H1 (cell line): ENCODE measurements around the gene FCF1. TPM values are rescaled to one million over a fixed set of nuclear protein-coding genes. Genes with fewer than 3 reads are reported as not detected.

Experiments
- CTCF ChIA-PET: fragments of 300-600 bp; sonication (Branson Sonifier 250); formaldehyde crosslinking; loops from one replicate; lab custom pipeline; 2021; ENCODE audit not compliant: partially characterized antibody; lab: Charles Lee
- POLR2A ChIA-PET: fragments of 300-600 bp; sonication (Branson Sonifier 250); formaldehyde crosslinking; loops from one replicate; lab custom pipeline; 2021; ENCODE audit warnings: inconsistent platforms; ENCODE audit not compliant: partially characterized antibody; lab: Charles Lee
- DNase-seq, 2 experiments: peaks; one replicate each; pipeline versions ENCODE4 v3.0.0 to v3.0.0-alpha.2; 2010 to 2022; ENCODE audit warnings: low spot score in 2 of 2, low read depth in 1 of 2, mixed read lengths in 1 of 2
- FAIRE-seq: peaks from 2 replicates; lab custom pipeline; 2011; peaks lifted over from hg19 to GRCh38; lab: Jason Lieb, UNC
- H2AFZ ChIP-seq: 2 replicates; pipeline ENCODE4 v1.8.1; 2012; ENCODE audit warnings: low read length, inconsistent platforms
- H2AK5ac ChIP-seq: 2 replicates; pipeline ENCODE4 v1.6.1; 2013; ENCODE audit warnings: low read depth, low read length
- H2BK120ac ChIP-seq: replicated peaks from 2 replicates; pipeline ENCODE3; 2013; ENCODE audit warnings: low read depth, low read length, inconsistent platforms
- H2BK12ac ChIP-seq: 2 replicates; pipeline ENCODE4 v1.6.1; 2013; ENCODE audit warnings: low read depth, low read length
- H2BK15ac ChIP-seq: 2 replicates; pipeline ENCODE4 v1.6.1; 2013; ENCODE audit warnings: low read length
- H2BK20ac ChIP-seq: 2 replicates; pipeline ENCODE4 v1.6.1; 2013; ENCODE audit warnings: low read length
- H2BK5ac ChIP-seq: 2 replicates; pipeline ENCODE4 v1.6.1; 2013; ENCODE audit warnings: low read depth, low read length
- H3K14ac ChIP-seq: 2 replicates; pipeline ENCODE4 v1.6.1; 2013; ENCODE audit warnings: inconsistent platforms; ENCODE audit not compliant: insufficient read length
- H3K18ac ChIP-seq: 2 replicates; pipeline ENCODE4 v1.6.1; 2013; ENCODE audit warnings: low read length; ENCODE audit errors: extremely low read depth
- H3K23ac ChIP-seq: 2 replicates; pipeline ENCODE4 v1.6.1; 2013; ENCODE audit warnings: inconsistent platforms; ENCODE audit not compliant: insufficient read length
- H3K23me2 ChIP-seq: 2 replicates; pipeline ENCODE4 v1.6.1; 2013; ENCODE audit warnings: low read depth, low read length
- H3K27ac ChIP-seq: 2 replicates; pipeline ENCODE4 v1.6.1; 2011; ENCODE audit warnings: low read depth, low read length, inconsistent platforms
- H3K27me3 ChIP-seq, 4 experiments: replicated peaks in 1 of 4; 1 replicate in 1 of 4; 2 replicates in 3 of 4; pipeline versions ENCODE4 v1.6.1 to v1.8.1; 2011 to 2013; ENCODE audit warnings: low read length in 3 of 4, mild to moderate bottlenecking in 3 of 4, inconsistent platforms in 2 of 4, mixed read lengths in 2 of 4, moderate library complexity in 1 of 4; ENCODE audit not compliant: control insufficient read depth in 3 of 4, insufficient read depth in 3 of 4; ENCODE audit errors: extremely low read depth in 1 of 4
- H3K36me3 ChIP-seq, 4 experiments: 2 replicates each; pipeline versions ENCODE4 v1.6.1 to v1.8.1; 2011 to 2013; ENCODE audit warnings: mild to moderate bottlenecking in 4 of 4, low read length in 3 of 4, moderate library complexity in 2 of 4, control low read depth in 1 of 4, inconsistent platforms in 1 of 4; ENCODE audit not compliant: insufficient read depth in 4 of 4, control insufficient read depth in 2 of 4
- H3K4ac ChIP-seq: replicated peaks from 2 replicates; pipeline ENCODE3; 2013; ENCODE audit warnings: low read length, low read depth, mixed read lengths, inconsistent platforms; ENCODE audit not compliant: insufficient read length
- H3K4me1 ChIP-seq, 4 experiments: replicated peaks in 1 of 4; 1 replicate in 1 of 4; 2 replicates in 3 of 4; pipeline versions ENCODE4 v1.6.1 to v1.8.1; 2011 to 2013; ENCODE audit warnings: low read length in 3 of 4, inconsistent platforms in 2 of 4, mixed read lengths in 1 of 4; ENCODE audit not compliant: insufficient read depth in 4 of 4, control insufficient read depth in 3 of 4
- H3K4me2 ChIP-seq, 2 experiments: 2 replicates each; pipeline versions ENCODE4 v1.6.1 to v1.8.1; 2011 to 2013; ENCODE audit warnings: low read depth in 2 of 2, low read length in 2 of 2, control low read depth in 1 of 2, inconsistent platforms in 1 of 2, mild to moderate bottlenecking in 1 of 2; ENCODE audit not compliant: insufficient read depth in 1 of 2
- H3K4me3 ChIP-seq, 4 experiments: fragments of 200-600, 300-600 bp in 1 of 4; sonication (generic), shearing (Covaris generic), sonication (Bioruptor Twin) in 1 of 4; 2 replicates each; pipeline versions ENCODE4 v1.5.1 to v1.8.1; 2011 to 2016; ENCODE audit warnings: low read length in 4 of 4, low read depth in 3 of 4, control low read depth in 2 of 4, inconsistent platforms in 2 of 4, mild to moderate bottlenecking in 2 of 4, mixed read lengths in 1 of 4, moderate library complexity in 1 of 4; ENCODE audit not compliant: insufficient read depth in 2 of 4; ENCODE audit errors: extremely low read depth in 1 of 4
- H3K56ac ChIP-seq: replicated peaks from 2 replicates; pipeline ENCODE3; 2013; ENCODE audit warnings: low read depth, mild to moderate bottlenecking, mixed read lengths, low read length, inconsistent platforms; ENCODE audit not compliant: insufficient read length
- H3K79me1 ChIP-seq: 2 replicates; pipeline ENCODE4 v1.6.1; 2013; ENCODE audit warnings: low read depth, low read length, control low read depth
- H3K79me2 ChIP-seq, 2 experiments: 2 replicates each; pipeline versions ENCODE4 v1.6.1 to v1.8.1; 2012 to 2013; ENCODE audit warnings: low read length in 2 of 2, mild to moderate bottlenecking in 2 of 2, inconsistent platforms in 1 of 2; ENCODE audit not compliant: insufficient read depth in 2 of 2, control insufficient read depth in 1 of 2
- H3K9ac ChIP-seq, 4 experiments: replicated peaks in 1 of 4; 1 replicate in 1 of 4; 2 replicates in 3 of 4; pipeline versions ENCODE4 v1.6.1 to v1.8.1; 2011 to 2013; ENCODE audit warnings: low read depth in 3 of 4, low read length in 3 of 4, control low read depth in 2 of 4, mild to moderate bottlenecking in 2 of 4, moderate library complexity in 2 of 4, inconsistent platforms in 1 of 4; ENCODE audit errors: extremely low read depth in 1 of 4
- H3K9me3 ChIP-seq, 2 experiments: 2 replicates each; pipeline versions ENCODE4 v1.6.1 to v1.8.1; 2012 to 2013; ENCODE audit warnings: mild to moderate bottlenecking in 2 of 2, moderate library complexity in 2 of 2, control low read depth in 1 of 2, inconsistent platforms in 1 of 2, low read depth in 1 of 2, low read length in 1 of 2, mixed read lengths in 1 of 2; ENCODE audit not compliant: insufficient read depth in 2 of 2
- H4K20me1 ChIP-seq, 2 experiments: replicated peaks in 1 of 2; 2 replicates each; pipeline versions ENCODE3 to v1.8.1; 2011 to 2013; ENCODE audit warnings: inconsistent platforms in 2 of 2, low read length in 2 of 2, mild to moderate bottlenecking in 1 of 2; ENCODE audit not compliant: insufficient read depth in 2 of 2, control insufficient read depth in 1 of 2
- H4K5ac ChIP-seq: 2 replicates; pipeline ENCODE4 v1.6.1; 2013; ENCODE audit warnings: low read length, low read depth, mixed read lengths, inconsistent platforms; ENCODE audit not compliant: insufficient read length
- H4K8ac ChIP-seq: 2 replicates; pipeline ENCODE4 v1.8.0; 2013; ENCODE audit warnings: mild to moderate bottlenecking, moderate library complexity, low read length, inconsistent platforms; ENCODE audit not compliant: insufficient read depth; ENCODE audit errors: extremely low read depth
- H4K91ac ChIP-seq: replicated peaks from 2 replicates; pipeline ENCODE3; 2013; ENCODE audit warnings: low read length, mixed read lengths, inconsistent platforms; ENCODE audit not compliant: insufficient read length
- BRCA1 ChIP-seq: IDR thresholded peaks from 2 replicates; pipeline ENCODE4 v1.6.1; 2012; ENCODE audit warnings: low read depth, low read length, improper control_type of control experiment
- CHD1 ChIP-seq: IDR thresholded peaks from 2 replicates; pipeline ENCODE4 v1.6.1; 2012; ENCODE audit warnings: low read depth, low read length, improper control_type of control experiment
- HDAC2 ChIP-seq, 2 experiments: fragments of 300-600 bp in 1 of 2; sonication (generic) in 1 of 2; IDR thresholded peaks; 2 replicates each; pipeline ENCODE4 v1.6.1; 2011 to 2012; ENCODE audit warnings: low read depth in 2 of 2, low read length in 2 of 2, mild to moderate bottlenecking in 2 of 2, moderate library complexity in 2 of 2, borderline replicate concordance in 1 of 2, inconsistent platforms in 1 of 2
- JUN ChIP-seq: IDR thresholded peaks from 2 replicates; pipeline ENCODE4 v1.6.1; 2011; ENCODE audit warnings: low read depth, mild to moderate bottlenecking, improper control_type of control experiment, low read length
- JUND ChIP-seq: IDR thresholded peaks from 2 replicates; pipeline ENCODE4 v1.6.1; 2011; ENCODE audit warnings: mild to moderate bottlenecking, improper control_type of control experiment, low read length
- SIN3A ChIP-seq, 2 experiments: IDR thresholded peaks in 1 of 2; conservative IDR thresholded peaks in 1 of 2; 2 replicates each; pipeline ENCODE4 v1.6.1; 2011 to 2012; ENCODE audit warnings: low read length in 2 of 2, improper control_type of control experiment in 1 of 2, low read depth in 1 of 2, mild to moderate bottlenecking in 1 of 2
- SP2 ChIP-seq: IDR thresholded peaks from 2 replicates; pipeline ENCODE4 v1.6.1; 2012; ENCODE audit warnings: mild to moderate bottlenecking, low read length, inconsistent platforms
- YY1 ChIP-seq: IDR thresholded peaks from 2 replicates; pipeline ENCODE4 v1.6.1; 2011; ENCODE audit warnings: low read depth, mild to moderate bottlenecking, low read length
- polyA plus RNA-seq, 7 experiments: library from polyadenylated mRNA; depleted of rRNA in 3 of 7; stranded (reverse) in 5 of 7; unstranded in 2 of 7; fragments of >200 nt in 5 of 7; fragments of 200-250 nt in 2 of 7; gene quantifications; 1 replicate in 5 of 7; 2 replicates in 1 of 7; 4 replicates in 1 of 7; pipeline versions ENCODE4 v1.2.1 to v1.2.3, GENCODE V29; 2011 to 2013; ENCODE audit warnings: missing spikeins in 2 of 7, mixed read lengths in 2 of 7
- total RNA-seq: library from RNA; stranded (reverse); fragmentation: NEBNext Ultra II Directional; extraction: Animal tissue kit (Norgen Biotek cat#: 25700); gene quantifications from 2 replicates; pipeline ENCODE4 v1.2.1, GENCODE V29; 2021
- TF ChIP-seq, protein P1 (sequence below): IDR thresholded peaks from 2 replicates; pipeline ENCODE4 v1.6.1; 2011; ENCODE audit warnings: low read length, improper control_type of control experiment

FCF1 gene
- total and polyA plus RNA-seq, 2 of the 8 experiments (the other 6 are each of a cell fraction or from before 2014, with no cell fraction given): 48.1 to 84.3 TPM

- no peak overlapping the region for H4K5ac ChIP-seq
- POLR2A ChIA-PET: interaction anchor here (1.2 to 1.9 kb wide), 2 partner anchors 9 to 21 kb away, joined by 3 to 6 read pairs; partner anchors contain the start of gene YLPM1
- no peak overlapping the region for H4K8ac ChIP-seq
- peaks cover 0 to 7% of the 10 kb centered on the region in 2 experiments for H4K20me1 ChIP-seq
- H3K27ac ChIP-seq: no peak overlapping the region
- no peaks in the 10 kb centered on the region for H3K27me3 ChIP-seq
- H2BK5ac ChIP-seq: no peak overlapping the region
- H3K4me2 ChIP-seq: no peak overlapping the region
- CTCF ChIA-PET: interaction anchor here (1.0 to 1.7 kb wide), 5 partner anchors 9 to 23 kb away, joined by 3 to 7 read pairs (median 5); no protein-coding TSS in a partner anchor
- H3K79me1 ChIP-seq: peaks cover 2% of the 10 kb centered on the region
- peaks cover 13 to 67% (median 38%) of the 10 kb centered on the region in 4 experiments; a peak in 7 of 8 replicates for H3K36me3 ChIP-seq
- no peak overlapping the region for H2BK15ac ChIP-seq
- no peaks in the 10 kb centered on the region; a peak in 1 of 4 replicates for H3K9me3 ChIP-seq
- no peak overlapping the region for H4K91ac ChIP-seq
- H2AK5ac ChIP-seq: no peak overlapping the region
- no peaks in the 10 kb centered on the region for H3K4me1 ChIP-seq
- H3K9ac ChIP-seq: no peak overlapping the region
- H3K18ac ChIP-seq: no peak overlapping the region
- no peak overlapping the region for H2BK12ac ChIP-seq
- TF ChIP-seq, protein P1, sequence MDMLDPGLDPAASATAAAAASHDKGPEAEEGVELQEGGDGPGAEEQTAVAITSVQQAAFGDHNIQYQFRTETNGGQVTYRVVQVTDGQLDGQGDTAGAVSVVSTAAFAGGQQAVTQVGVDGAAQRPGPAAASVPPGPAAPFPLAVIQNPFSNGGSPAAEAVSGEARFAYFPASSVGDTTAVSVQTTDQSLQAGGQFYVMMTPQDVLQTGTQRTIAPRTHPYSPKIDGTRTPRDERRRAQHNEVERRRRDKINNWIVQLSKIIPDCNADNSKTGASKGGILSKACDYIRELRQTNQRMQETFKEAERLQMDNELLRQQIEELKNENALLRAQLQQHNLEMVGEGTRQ: no peak
- TF ChIP-seq BRCA1 (no peak), YY1 (no peak), JUN (no peak), CHD1 (no peak), JUND (no peak), SP2 (no peak), HDAC2 (IDR thresholded peaks at IDR 0.05; ENCODE audit: borderline replicate concordance in 1 of 2, low read depth in 2 of 2, low read length in 2 of 2) (no peak), SIN3A (conservative IDR thresholded peaks at IDR 0.05 in 1 of 2, IDR thresholded peaks at IDR 0.05 in 1 of 2; ENCODE audit: low read depth in 1 of 2, low read length in 2 of 2) (no peak)
- FAIRE-seq (no peak), DNase-seq (no peak)
- peaks cover 0 to 27% of the 10 kb centered on the region in 2 experiments; a peak in 2 of 4 replicates for H3K79me2 ChIP-seq
- H3K4me3 ChIP-seq: no peak overlapping the region
- no peak overlapping the region for H2BK20ac ChIP-seq
- no peak overlapping the region for H3K4ac ChIP-seq
- H3K23ac ChIP-seq: no peak overlapping the region
- H3K56ac ChIP-seq: no peak overlapping the region
- H2BK120ac ChIP-seq: no peak overlapping the region
- no peak overlapping the region for H2AFZ ChIP-seq
- H3K14ac ChIP-seq: no peak overlapping the region
- H3K23me2 ChIP-seq: no peaks in the 10 kb centered on the region
These were observed 71.7 kb downstream of the FCF1 start for GRCh38 chr14:74784634-74785033.
